ENCODE results near the gene AP4M1. TPM values are rescaled to one million over a fixed set of nuclear protein-coding genes. Genes with fewer than 3 reads are reported as not detected.

AP4M1 gene
- total and polyA plus RNA-seq, 5 donors = 10.1 to 15.4 (median 13.9) TPM

DNA sequence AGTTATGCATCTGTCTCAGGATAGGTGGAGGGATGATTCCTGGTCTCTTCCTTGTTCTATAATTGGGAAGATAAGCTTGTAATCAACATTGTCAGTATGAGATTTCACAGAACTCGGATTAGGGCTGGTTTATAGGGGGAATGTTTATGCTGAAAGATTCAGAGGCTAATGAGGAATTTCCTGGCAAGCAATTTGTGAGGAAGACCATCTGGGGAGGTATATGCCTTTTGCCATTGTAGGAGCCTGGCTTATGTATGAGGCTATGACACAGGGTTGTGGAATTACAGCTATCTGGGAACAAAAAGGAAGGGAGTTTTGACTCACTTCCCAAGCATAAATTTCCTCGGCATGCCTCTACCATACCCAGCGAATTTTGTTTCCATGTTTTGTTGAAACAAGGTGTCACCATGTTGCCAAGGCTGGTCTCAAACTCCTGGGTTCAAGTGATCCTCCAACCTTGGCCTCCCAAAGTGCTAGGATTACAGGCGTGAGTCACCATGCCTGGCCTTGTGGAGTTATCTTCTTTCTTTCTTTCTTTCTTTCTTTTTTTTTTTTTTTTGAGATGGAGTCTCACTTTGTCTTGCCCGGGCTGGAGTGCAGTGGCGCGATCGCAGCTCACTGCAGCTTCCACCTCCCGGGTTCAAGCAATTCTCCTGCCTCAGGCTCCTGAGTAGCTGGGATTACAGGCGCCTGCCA, 14.2 kb upstream of the AP4M1 start:
- no peak for DNase-seq
- 79% methylated on average over 10 of the region's 10 CpGs for WGBS
- no peak overlapping the region for H3K27ac ChIP-seq (ENCODE audit: low read length)
- H3K9me3 ChIP-seq (ENCODE audit: control insufficient read depth, low read length) = no peaks in the 10 kb centered on the region
- no peaks in the 10 kb centered on the region for H3K27me3 ChIP-seq (ENCODE audit: control insufficient read depth, insufficient read depth)
- no peak overlapping the region for H3K4me3 ChIP-seq (ENCODE audit: low read length)
- no peak for ATAC-seq
- peaks cover 3% of the 10 kb centered on the region for H3K4me1 ChIP-seq (ENCODE audit: control insufficient read depth, insufficient read depth, low read length)
- intact Hi-C loops (cut with DNase I) = loop anchor here in 2 of 4 donors (10.0 kb wide), 1 partner anchor 92 kb away; no protein-coding TSS in a partner anchor

DNA sequence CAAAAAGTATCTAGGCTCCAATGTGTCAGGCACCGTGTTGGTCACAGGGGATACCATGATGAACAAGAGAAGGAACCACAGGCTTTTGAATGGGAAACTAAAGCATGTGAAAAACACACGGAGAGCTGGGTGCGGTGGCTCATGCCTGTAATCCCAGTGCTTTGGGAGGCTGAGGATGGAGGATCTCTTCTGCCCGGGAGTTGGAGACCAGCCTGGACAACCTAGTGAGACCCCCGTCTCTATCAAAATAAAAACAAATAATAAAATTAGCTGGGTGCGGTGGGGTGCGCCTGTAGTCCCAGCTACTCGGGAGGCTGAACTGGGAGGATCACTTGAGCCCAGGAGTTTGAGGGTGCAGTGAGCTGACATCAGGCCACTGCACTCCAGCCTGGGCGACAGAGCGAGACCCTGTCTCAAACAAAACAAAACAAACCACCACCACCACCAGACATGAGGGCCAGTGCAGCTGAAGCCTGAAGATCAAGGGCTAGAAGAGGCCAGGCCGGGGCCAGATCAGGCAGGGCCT, 13.3 kb upstream of the AP4M1 start:
- intact Hi-C loops (cut with DNase I) = loop anchor here in 2 of 4 donors (10.0 kb wide), 1 partner anchor 93 kb away; no protein-coding TSS in a partner anchor
- WGBS = 79% methylated on average over 11 of the region's 11 CpGs
- peak overlapping the region; percentile 79 for H3K4me3 ChIP-seq (ENCODE audit: low read length)
- peak overlapping the region; percentile 71 for H3K27ac ChIP-seq (ENCODE audit: low read length)
- ATAC-seq (no peak), DNase-seq (no peak)
- no peaks in the 10 kb centered on the region for H3K9me3 ChIP-seq (ENCODE audit: control insufficient read depth, low read length)
- no peaks in the 10 kb centered on the region for H3K27me3 ChIP-seq (ENCODE audit: control insufficient read depth, insufficient read depth)
- peaks cover 3% of the 10 kb centered on the region for H3K4me1 ChIP-seq (ENCODE audit: control insufficient read depth, insufficient read depth, low read length)

DNA sequence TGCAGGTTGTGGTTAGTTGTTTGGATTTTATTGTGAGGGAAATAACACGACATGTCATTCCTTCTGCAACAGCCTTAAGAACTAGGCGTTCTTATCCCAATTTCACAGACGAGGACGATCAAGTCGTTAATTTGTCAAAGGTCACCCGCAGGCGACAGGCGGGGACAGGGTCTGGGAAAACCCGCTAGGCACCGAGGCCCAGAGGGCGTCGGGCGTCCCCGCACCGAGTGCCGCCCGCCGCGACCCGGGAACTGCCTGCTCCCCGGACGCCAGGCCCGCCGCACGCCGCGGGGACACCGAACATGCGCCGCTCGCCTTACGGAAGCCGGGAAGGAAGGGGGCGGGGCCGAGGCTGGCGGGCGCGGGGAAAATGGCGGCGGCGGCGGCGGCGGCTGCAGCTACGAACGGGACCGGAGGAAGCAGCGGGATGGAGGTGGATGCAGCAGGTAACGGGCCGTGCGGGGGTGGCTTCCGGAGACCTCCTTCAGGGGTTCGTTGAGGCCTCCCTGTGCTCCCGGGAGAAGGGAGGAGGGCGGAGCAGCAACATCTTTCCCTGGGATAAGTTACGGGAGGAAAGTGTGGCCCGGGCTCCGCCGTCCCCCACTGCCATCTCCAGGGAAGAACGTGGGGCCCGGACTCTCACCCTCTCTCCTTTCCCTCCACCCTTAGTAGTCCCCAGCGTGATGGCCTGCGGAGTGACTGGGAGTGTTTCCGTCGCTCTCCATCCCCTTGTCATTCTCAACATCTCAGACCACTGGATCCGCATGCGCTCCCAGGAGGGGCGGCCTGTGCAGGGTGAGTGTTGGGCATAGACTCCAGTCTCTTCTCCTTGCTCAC, 12.6 kb upstream of the AP4M1 start, which contains the start of gene COPS6:
Gene COPS6 (plus strand): TSS at position 349 of the 837 bp plus-strand sequence. CDS start 22 bp downstream, at position 371.
- WGBS = under 1% methylated on average over 68 of the region's 68 CpGs
- peak; percentile 86 to 96 (median 94) for DNase-seq
- H3K9me3 ChIP-seq (ENCODE audit: control insufficient read depth, low read length) = no peaks in the 10 kb centered on the region
- H3K4me3 ChIP-seq (ENCODE audit: low read length) = peak within 1 kb of the TSS; percentile 79
- H3K4me1 ChIP-seq (ENCODE audit: control insufficient read depth, insufficient read depth, low read length) = peaks cover 3% of the 10 kb centered on the region
- peak; percentile 85 to 86 for ATAC-seq
- intact Hi-C loops (cut with DNase I) = loop anchor here in 2 of 4 donors (10.0 kb wide), 1 partner anchor 94 kb away; no protein-coding TSS in a partner anchor
- peak within 1 kb of the TSS; percentile 71 for H3K27ac ChIP-seq (ENCODE audit: low read length)
- H3K27me3 ChIP-seq (ENCODE audit: control insufficient read depth, insufficient read depth) = no peaks in the 10 kb centered on the region

DNA sequence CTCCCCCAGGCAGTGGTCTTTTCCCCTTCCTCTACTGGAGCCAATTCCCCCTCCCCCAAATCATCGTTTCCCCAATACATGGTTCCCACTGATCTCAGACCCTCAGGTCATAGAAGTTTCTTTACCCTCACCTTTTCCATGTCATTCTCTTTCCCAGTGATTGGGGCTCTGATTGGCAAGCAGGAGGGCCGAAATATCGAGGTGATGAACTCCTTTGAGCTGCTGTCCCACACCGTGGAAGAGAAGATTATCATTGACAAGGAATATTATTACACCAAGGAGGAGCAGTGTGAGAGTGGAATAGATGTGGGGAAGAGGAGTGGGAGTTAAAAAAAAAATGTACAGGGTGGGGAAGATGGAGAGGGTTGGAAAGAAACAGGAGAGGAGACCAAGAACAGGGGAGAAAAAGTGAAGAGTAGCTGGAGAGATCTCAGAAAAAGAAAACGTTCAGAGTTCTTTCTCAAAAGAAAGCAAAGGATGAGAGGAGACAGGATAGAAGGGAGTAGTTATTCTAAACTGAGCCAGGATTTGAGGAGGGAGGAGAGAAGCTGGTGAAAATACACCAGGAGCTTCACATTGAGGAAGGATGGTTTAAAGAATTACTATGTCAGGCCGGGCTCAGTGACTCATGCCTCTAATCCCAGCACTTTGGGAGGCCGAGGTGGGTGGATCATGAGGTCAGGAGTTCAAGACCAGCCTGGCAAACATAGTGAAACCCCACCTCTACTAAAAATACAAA, 11.8 kb upstream of the AP4M1 start:
- WGBS = 31% methylated on average over 7 of the region's 7 CpGs
- intact Hi-C loops (cut with DNase I) = loop anchor here in 2 of 4 donors (10.0 kb wide), 1 partner anchor 95 kb away; no protein-coding TSS in a partner anchor
- no peaks in the 10 kb centered on the region for H3K27me3 ChIP-seq (ENCODE audit: control insufficient read depth, insufficient read depth)
- H3K4me3 ChIP-seq (ENCODE audit: low read length) = peak overlapping the region; percentile 79
- peaks cover 3% of the 10 kb centered on the region for H3K4me1 ChIP-seq (ENCODE audit: control insufficient read depth, insufficient read depth, low read length)
- ATAC-seq = no peak
- H3K27ac ChIP-seq (ENCODE audit: low read length) = no peak overlapping the region
- H3K9me3 ChIP-seq (ENCODE audit: control insufficient read depth, low read length) = no peaks in the 10 kb centered on the region
- no peak for DNase-seq

DNA sequence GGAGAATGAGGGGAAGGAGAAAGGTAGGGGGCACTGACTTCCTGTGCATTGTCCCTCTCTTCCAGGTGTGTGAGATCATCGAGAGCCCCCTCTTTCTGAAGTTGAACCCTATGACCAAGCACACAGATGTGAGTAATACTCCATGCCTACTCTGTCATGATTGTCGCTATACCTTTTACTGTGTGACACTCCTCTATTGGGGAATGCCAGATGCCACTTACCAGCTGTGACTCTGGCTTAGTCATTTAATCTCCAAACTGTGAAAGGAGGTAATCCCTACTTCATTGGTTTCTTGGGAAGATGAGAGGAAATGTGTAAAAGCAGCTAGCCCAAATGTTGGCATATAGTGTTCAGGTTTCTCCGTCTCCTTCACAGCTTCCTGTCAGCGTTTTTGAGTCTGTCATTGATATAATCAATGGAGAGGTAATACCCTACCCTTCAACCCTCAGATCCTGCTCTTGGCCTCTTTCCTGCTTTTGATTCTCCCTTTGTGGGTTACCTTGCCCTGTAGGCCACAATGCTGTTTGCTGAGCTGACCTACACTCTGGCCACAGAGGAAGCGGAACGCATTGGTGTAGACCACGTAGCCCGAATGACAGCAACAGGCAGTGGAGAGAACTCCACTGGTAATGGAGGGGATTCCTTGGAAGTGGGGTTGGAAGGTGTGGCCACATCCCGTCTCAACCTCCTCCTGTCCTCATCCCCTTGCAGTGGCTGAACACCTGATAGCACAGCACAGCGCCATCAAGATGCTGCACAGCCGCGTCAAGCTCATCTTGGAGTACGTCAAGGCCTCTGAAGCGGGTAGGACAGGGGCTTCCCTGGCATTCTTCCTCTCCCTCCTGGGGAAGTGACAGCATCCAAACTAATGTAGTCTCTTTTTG, 10.7 kb upstream of the AP4M1 start:
- H3K4me3 ChIP-seq (ENCODE audit: low read length) = no peak overlapping the region
- DNase-seq (no peak), ATAC-seq (no peak)
- no peaks in the 10 kb centered on the region for H3K27me3 ChIP-seq (ENCODE audit: control insufficient read depth, insufficient read depth)
- intact Hi-C loops (cut with DNase I) = no loop called here
- 87% methylated on average over 14 of the region's 14 CpGs for WGBS
- H3K27ac ChIP-seq (ENCODE audit: low read length) = no peak overlapping the region
- H3K4me1 ChIP-seq (ENCODE audit: control insufficient read depth, insufficient read depth, low read length) = peaks cover 3% of the 10 kb centered on the region
- H3K9me3 ChIP-seq (ENCODE audit: control insufficient read depth, low read length) = no peaks in the 10 kb centered on the region

DNA sequence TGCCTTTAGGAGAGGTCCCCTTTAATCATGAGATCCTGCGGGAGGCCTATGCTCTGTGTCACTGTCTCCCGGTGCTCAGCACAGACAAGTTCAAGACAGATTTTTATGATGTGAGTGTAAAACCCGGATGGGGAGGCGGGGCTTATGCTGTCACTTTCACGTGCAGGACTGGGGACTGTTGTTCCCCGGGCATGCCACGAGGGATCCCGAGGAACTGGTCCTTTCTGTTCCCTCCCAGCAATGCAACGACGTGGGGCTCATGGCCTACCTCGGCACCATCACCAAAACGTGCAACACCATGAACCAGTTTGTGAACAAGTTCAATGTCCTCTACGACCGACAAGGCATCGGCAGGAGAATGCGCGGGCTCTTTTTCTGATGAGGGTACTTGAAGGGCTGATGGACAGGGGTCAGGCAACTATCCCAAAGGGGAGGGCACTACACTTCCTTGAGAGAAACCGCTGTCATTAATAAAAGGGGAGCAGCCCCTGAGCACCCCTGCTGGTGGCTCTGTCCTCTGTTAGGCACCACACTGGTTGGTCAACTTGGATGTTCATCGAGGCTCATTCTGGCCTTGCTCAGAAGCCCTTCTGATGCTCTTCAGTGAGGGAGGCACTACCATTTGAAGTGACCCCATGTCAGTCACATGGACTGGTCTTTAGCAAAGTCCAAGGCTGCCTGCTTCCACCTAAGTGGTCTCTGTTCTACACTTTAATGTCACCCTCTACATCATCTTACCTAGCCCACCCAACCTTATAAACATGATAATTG, 9.8 kb upstream of the AP4M1 start:
- WGBS = 65% methylated on average over 19 of the region's 19 CpGs
- peaks cover 3% of the 10 kb centered on the region for H3K4me1 ChIP-seq (ENCODE audit: control insufficient read depth, insufficient read depth, low read length)
- H3K27me3 ChIP-seq (ENCODE audit: control insufficient read depth, insufficient read depth) = no peaks in the 10 kb centered on the region
- no peak overlapping the region for H3K27ac ChIP-seq (ENCODE audit: low read length)
- no peaks in the 10 kb centered on the region for H3K9me3 ChIP-seq (ENCODE audit: control insufficient read depth, low read length)
- no peak for DNase-seq
- H3K4me3 ChIP-seq (ENCODE audit: low read length) = no peak overlapping the region
- intact Hi-C loops (cut with DNase I) = no loop called here
- no peak for ATAC-seq

DNA sequence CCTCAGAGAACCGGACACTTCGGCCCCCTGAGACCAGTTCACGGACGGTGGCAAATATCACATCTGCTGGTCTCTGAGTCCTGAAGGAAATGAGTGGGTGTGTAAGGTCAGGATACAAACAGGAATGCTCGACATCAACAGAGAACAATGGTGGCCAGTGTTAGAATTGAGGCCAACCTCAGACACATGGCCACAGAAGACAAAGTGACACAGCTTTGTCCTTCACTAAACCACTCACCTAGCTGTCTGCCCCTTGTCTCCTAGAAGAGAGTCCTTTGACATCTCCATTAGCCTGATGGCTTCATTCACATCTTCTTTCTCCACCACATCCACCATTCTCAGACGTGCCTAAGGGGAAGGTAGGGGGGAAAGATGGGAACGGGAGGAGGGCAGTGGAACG, 8.4 kb upstream of the AP4M1 start:
- Histone ChIP-seq H3K27ac (ENCODE audit: low read length) (no peak overlapping the region), H3K9me3 (ENCODE audit: control insufficient read depth, low read length) (no peaks in the 10 kb centered on the region), H3K4me1 (ENCODE audit: control insufficient read depth, insufficient read depth, low read length) (peaks cover 3% of the 10 kb centered on the region), H3K27me3 (ENCODE audit: control insufficient read depth, insufficient read depth) (no peaks in the 10 kb centered on the region), H3K4me3 (ENCODE audit: low read length) (no peak overlapping the region)
- ATAC-seq (no peak), DNase-seq (no peak)
- WGBS = 37% methylated on average over 8 of the region's 8 CpGs
- intact Hi-C loops (cut with DNase I) = no loop called here

DNA sequence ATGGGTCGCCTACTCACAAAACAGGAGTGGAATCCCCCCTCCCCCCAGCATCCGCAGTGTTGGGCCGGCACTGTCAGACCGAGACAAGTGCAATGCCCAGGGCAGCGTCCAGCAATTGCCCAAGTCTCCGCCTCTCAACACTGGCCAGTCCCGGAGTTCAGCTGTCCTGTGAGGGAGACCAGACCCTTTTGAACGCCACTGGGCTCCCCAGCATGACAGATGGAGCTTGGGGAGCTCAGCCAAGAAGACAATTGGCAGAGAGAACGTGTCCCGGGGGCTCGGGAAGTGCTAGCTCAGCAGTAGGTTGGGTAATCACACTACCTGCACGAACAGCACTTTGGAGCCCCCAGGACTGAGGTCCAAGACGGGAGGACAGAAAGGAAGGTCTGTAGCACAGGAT, 7.9 kb upstream of the AP4M1 start:
- no peak for DNase-seq
- 41% methylated on average over 13 of the region's 13 CpGs for WGBS
- ATAC-seq = no peak
- Histone ChIP-seq H3K27ac (ENCODE audit: low read length) (no peak overlapping the region), H3K27me3 (ENCODE audit: control insufficient read depth, insufficient read depth) (no peaks in the 10 kb centered on the region), H3K4me3 (ENCODE audit: low read length) (no peak overlapping the region), H3K4me1 (ENCODE audit: control insufficient read depth, insufficient read depth, low read length) (peaks cover 3% of the 10 kb centered on the region), H3K9me3 (ENCODE audit: control insufficient read depth, low read length) (no peaks in the 10 kb centered on the region)
- intact Hi-C loops (cut with DNase I) = no loop called here

DNA sequence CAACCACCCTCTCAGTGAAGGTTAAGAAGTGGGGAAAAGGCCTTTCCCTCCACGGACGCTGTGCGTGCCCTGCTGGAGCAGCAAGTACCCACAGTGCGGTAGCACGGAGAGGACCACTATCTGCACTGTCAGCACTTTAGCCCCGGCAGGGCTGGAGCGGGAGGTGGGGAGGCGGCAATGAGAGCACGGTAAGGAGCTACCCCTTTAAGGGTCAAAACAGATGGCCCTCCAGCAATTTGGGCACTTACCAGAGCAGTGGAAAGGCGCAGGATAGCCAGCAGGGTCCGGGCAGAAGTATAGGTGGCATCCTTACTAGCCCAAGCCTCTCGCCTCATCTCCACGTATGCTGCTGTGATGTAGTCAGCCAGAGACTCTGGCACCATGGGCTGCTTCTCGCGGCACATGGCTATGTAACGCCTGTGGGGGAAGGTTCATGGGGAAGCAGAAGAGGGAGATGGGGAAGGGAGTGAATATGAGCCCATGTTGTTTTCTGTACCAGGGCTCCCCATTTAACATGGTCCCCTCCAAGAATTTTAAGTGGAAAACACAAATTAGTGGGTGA, 7.4 kb upstream of the AP4M1 start:
- Histone ChIP-seq H3K4me1 (ENCODE audit: control insufficient read depth, insufficient read depth, low read length) (peaks cover 3% of the 10 kb centered on the region), H3K4me3 (ENCODE audit: low read length) (no peak overlapping the region), H3K9me3 (ENCODE audit: control insufficient read depth, low read length) (no peaks in the 10 kb centered on the region), H3K27me3 (ENCODE audit: control insufficient read depth, insufficient read depth) (no peaks in the 10 kb centered on the region), H3K27ac (ENCODE audit: low read length) (no peak overlapping the region)
- intact Hi-C loops (cut with DNase I) = no loop called here
- 76% methylated on average over 16 of the region's 16 CpGs for WGBS
- DNase-seq = no peak
- ATAC-seq = peak in 1 of 2 donors; percentile 5
